Testis (tissue), 3 donors: ENCODE measurements around the gene GBA3. TPM values are rescaled to one million over a fixed set of nuclear protein-coding genes. Genes with fewer than 3 reads are reported as not detected.

Experiments
- DNase-seq: peaks from one replicate; pipeline ENCODE4 v3.0.0-alpha.2; 2019
- H3K27ac ChIP-seq, 2 donors: fragments of 200-600 bp; sonication (generic); one replicate each; pipeline ENCODE4 v1.5.1; 2019
- H3K27me3 ChIP-seq: fragments of 200-600 bp; sonication (generic); one replicate; pipeline ENCODE4 v1.5.1; 2019
- H3K36me3 ChIP-seq: fragments of 200-600 bp; sonication (generic); one replicate; pipeline ENCODE4 v1.5.1; 2017; ENCODE audit warnings: low read depth; ENCODE audit errors: missing control alignments
- H3K4me1 ChIP-seq: fragments of 200-600 bp; sonication (generic); one replicate; pipeline ENCODE4 v1.5.1; 2019
- H3K4me3 ChIP-seq, 2 donors: fragments of 200-600 bp; sonication (generic); one replicate each; pipeline ENCODE4 v1.5.1; 2017 to 2019
- H3K9me3 ChIP-seq: fragments of 200-600 bp; sonication (generic); one replicate; pipeline ENCODE4 v1.5.1; 2017
- POLR2A ChIP-seq: fragments of 450-650 bp; IDR thresholded peaks from one replicate; pipeline ENCODE4 v1.6.1; 2017; ENCODE audit warnings: antibody characterized with exemption, mild to moderate bottlenecking, moderate library complexity
- WGBS, 2 donors: methylation state at CpG; one replicate each; pipeline ENCODE4 v1.1.5; 2018; 5-methylcytosine and 5-hydroxymethylcytosine counted together
- intact Hi-C: fragments of 100-400 bp; cut with DNase I; formaldehyde crosslinking; loops from one replicate; pipeline ENCODE4 v1.15.1; 2023; ENCODE audit warnings: low total_unique reads
- polyA plus RNA-seq: library from polyadenylated mRNA; stranded (reverse); fragments of 350-450 nt; fragmentation: Illumina TruSeq; extraction: RNeasy Lipid Tissue Mini Kit (QIAGEN cat#74804); gene quantifications from one replicate; pipeline ENCODE4 v1.2.3, GENCODE V29; 2014; ENCODE audit warnings: low read depth, low replicate concordance; ENCODE audit not compliant: insufficient read depth
- total RNA-seq, 2 donors: library from RNA; depleted of rRNA; stranded (reverse); fragments of >200 nt; gene quantifications; one replicate each; pipeline ENCODE4 v1.2.3, GENCODE V29; 2016
- TF ChIP-seq, protein P1 (sequence below), 3 experiments: fragments of 450-650 bp in 2 of 3; fragments of 200-600 bp in 1 of 3; sonication (generic) in 1 of 3; IDR thresholded peaks; one replicate each; pipeline ENCODE4 v1.5.1; 2016 to 2019; ENCODE audit warnings: antibody characterized with exemption in 3 of 3, mild to moderate bottlenecking in 2 of 3, moderate library complexity in 1 of 3

Gene GBA3
- total and polyA plus RNA-seq, 3 donors from 2014 or later, result 3.5 to 5.1 (median 4.9) TPM

- no peak overlapping the region for H3K4me3 ChIP-seq
- intact Hi-C loops, result no loop called here
- no peak overlapping the region for H3K27ac ChIP-seq
- DNase-seq, result no peak
- no peaks in the 10 kb centered on the region for H3K4me1 ChIP-seq
- TF ChIP-seq, protein P1, sequence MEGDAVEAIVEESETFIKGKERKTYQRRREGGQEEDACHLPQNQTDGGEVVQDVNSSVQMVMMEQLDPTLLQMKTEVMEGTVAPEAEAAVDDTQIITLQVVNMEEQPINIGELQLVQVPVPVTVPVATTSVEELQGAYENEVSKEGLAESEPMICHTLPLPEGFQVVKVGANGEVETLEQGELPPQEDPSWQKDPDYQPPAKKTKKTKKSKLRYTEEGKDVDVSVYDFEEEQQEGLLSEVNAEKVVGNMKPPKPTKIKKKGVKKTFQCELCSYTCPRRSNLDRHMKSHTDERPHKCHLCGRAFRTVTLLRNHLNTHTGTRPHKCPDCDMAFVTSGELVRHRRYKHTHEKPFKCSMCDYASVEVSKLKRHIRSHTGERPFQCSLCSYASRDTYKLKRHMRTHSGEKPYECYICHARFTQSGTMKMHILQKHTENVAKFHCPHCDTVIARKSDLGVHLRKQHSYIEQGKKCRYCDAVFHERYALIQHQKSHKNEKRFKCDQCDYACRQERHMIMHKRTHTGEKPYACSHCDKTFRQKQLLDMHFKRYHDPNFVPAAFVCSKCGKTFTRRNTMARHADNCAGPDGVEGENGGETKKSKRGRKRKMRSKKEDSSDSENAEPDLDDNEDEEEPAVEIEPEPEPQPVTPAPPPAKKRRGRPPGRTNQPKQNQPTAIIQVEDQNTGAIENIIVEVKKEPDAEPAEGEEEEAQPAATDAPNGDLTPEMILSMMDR (IDR thresholded peaks at IDR 0.05), result no peak
- TF ChIP-seq POLR2A, result no peak
- no peaks in the 10 kb centered on the region for H3K36me3 ChIP-seq
- no peaks in the 10 kb centered on the region for H3K9me3 ChIP-seq
- H3K27me3 ChIP-seq, result no peaks in the 10 kb centered on the region
Measured at GRCh38 chr4:22850055-22850454, 157.3 kb downstream of the GBA3 start.

DNA sequence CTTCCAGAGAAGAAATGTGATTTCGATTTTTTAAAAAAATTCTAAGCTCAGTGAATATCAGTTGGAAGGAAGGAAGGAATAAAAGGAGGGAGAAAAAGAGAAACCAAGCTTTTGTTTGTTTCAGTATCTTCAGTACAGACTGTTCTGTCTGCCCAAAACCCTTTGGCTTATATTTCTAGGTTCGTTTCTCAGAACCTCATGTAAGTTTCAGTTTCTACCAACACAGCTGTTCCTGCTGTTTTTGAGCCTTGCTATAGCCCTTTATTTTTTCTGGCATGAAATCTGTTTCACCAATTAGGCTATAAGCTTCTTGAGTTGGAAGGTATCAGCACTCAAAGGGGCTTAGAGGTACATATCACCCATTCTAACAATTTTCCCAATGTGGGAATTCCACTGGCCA, 157.9 kb downstream of the GBA3 start:
- no peak overlapping the region for H3K27ac ChIP-seq
- intact Hi-C loops, result no loop called here
- no peaks in the 10 kb centered on the region for H3K27me3 ChIP-seq
- no peak for DNase-seq
- no peak for TF ChIP-seq POLR2A
- no peaks in the 10 kb centered on the region for H3K36me3 ChIP-seq
- no peak overlapping the region for H3K4me3 ChIP-seq
- H3K4me1 ChIP-seq, result no peaks in the 10 kb centered on the region
- H3K9me3 ChIP-seq, result no peaks in the 10 kb centered on the region
- WGBS, 2 donors, result 30 to 31% methylated on average over 2 of the region's 2 CpGs

DNA sequence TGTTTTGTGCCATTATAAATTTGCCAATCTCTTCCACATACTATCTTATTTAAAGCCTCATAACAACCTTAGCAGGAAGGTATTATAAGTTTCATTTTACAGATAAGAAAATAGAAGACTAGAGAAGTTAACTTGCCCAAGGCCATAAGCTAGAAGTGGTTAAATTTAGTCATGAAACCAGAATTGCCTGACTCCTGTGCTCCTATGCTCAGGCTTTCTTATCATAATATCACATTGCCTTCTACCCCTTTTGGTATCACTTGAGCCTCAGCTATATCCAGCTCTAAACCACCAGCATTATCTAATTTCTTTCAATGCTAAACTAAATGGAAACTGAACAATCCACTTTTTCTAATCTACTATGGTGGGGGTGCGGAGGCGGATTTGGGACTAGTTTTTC, 164.7 kb downstream of the GBA3 start:
- intact Hi-C loops, result no loop called here
- Histone ChIP-seq H3K4me1 (no peaks in the 10 kb centered on the region), H3K27ac (no peak overlapping the region), H3K4me3 (no peak overlapping the region), H3K36me3 (no peaks in the 10 kb centered on the region), H3K9me3 (no peaks in the 10 kb centered on the region), H3K27me3 (no peaks in the 10 kb centered on the region)
- no peak for DNase-seq
- WGBS, 2 donors, result 92 to 97% methylated on average over 2 of the region's 2 CpGs
- no peak for TF ChIP-seq POLR2A
- TF ChIP-seq, protein P1 (IDR thresholded peaks at IDR 0.05), result no peak

GRCh38 chr4:22859318-22859717, 166.6 kb downstream of the GBA3 start:
- Histone ChIP-seq H3K9me3 (no peaks in the 10 kb centered on the region), H3K27me3 (no peaks in the 10 kb centered on the region), H3K27ac (no peak overlapping the region), H3K4me1 (no peaks in the 10 kb centered on the region), H3K4me3 (no peak overlapping the region), H3K36me3 (no peaks in the 10 kb centered on the region)
- DNase-seq, result no peak
- intact Hi-C loops, result no loop called here
- WGBS, 2 donors, result 73 to 75% methylated on average over 2 of the region's 2 CpGs
- TF ChIP-seq, protein P1 (IDR thresholded peaks at IDR 0.05), result no peak
- TF ChIP-seq POLR2A, result no peak

Other genes starting within 250 kb of the GBA3 start
- 10 to 100 TPM; 36.8 to 41.7 TPM for gene ADGRA3, start 176.9 kb upstream of the GBA3 start, total RNA-seq
- 22.9 TPM for gene ADGRA3, start 176.9 kb upstream of the GBA3 start, polyA plus RNA-seq